ENCODE data around the gene EIF3K. TPM values are rescaled to one million over a fixed set of nuclear protein-coding genes. Genes with fewer than 3 reads are reported as not detected.

EIF3K gene
- total and polyA plus RNA-seq, 2 of the 13 experiments (the other 11 are each of a cell fraction or from before 2014, with no cell fraction given): 179 to 258 TPM

DNA sequence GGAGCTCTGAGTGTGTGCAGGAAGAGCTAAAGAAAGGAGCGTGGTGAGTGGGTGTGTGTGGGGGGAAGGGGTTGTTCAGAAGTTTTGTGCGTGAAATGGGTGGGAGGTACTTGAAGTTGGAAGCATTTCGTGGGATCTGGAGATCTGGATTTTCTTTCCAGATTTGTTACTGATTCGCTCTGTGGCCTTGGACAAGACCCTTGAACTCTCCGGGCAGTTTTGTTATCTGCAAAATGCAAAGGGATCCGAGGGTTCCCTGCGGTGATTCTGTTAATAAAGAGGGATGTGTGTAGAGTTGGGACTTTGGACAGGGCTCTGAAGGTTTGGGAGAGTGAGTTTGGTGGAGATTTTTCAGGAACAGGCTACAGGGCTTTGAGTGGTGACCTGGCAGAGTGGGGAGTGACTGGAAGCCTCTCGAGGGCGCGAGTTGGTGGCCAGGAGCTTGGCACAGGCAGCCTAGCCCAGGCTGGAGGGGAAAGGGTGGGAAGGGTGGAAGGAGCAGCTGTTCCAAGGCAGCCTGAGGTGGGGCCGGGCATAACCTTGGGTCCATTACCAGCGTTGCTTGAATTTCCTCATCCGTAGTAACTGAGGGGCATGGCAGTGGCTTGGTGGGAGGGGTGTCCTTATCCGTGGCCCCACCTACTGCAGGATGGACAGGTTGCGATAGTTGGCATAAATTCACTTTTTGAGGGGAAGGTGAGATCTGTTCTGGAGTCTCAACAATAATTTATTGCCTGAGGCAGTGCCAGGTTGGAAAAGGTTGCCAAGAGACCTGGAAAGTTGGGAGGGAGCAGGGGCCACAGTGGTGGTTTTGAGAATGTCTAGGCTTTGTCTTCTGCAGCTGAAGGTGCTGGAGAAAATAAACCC is 30.6 kb downstream of the EIF3K start (continued):
- TF ChIP-seq, protein P1, sequence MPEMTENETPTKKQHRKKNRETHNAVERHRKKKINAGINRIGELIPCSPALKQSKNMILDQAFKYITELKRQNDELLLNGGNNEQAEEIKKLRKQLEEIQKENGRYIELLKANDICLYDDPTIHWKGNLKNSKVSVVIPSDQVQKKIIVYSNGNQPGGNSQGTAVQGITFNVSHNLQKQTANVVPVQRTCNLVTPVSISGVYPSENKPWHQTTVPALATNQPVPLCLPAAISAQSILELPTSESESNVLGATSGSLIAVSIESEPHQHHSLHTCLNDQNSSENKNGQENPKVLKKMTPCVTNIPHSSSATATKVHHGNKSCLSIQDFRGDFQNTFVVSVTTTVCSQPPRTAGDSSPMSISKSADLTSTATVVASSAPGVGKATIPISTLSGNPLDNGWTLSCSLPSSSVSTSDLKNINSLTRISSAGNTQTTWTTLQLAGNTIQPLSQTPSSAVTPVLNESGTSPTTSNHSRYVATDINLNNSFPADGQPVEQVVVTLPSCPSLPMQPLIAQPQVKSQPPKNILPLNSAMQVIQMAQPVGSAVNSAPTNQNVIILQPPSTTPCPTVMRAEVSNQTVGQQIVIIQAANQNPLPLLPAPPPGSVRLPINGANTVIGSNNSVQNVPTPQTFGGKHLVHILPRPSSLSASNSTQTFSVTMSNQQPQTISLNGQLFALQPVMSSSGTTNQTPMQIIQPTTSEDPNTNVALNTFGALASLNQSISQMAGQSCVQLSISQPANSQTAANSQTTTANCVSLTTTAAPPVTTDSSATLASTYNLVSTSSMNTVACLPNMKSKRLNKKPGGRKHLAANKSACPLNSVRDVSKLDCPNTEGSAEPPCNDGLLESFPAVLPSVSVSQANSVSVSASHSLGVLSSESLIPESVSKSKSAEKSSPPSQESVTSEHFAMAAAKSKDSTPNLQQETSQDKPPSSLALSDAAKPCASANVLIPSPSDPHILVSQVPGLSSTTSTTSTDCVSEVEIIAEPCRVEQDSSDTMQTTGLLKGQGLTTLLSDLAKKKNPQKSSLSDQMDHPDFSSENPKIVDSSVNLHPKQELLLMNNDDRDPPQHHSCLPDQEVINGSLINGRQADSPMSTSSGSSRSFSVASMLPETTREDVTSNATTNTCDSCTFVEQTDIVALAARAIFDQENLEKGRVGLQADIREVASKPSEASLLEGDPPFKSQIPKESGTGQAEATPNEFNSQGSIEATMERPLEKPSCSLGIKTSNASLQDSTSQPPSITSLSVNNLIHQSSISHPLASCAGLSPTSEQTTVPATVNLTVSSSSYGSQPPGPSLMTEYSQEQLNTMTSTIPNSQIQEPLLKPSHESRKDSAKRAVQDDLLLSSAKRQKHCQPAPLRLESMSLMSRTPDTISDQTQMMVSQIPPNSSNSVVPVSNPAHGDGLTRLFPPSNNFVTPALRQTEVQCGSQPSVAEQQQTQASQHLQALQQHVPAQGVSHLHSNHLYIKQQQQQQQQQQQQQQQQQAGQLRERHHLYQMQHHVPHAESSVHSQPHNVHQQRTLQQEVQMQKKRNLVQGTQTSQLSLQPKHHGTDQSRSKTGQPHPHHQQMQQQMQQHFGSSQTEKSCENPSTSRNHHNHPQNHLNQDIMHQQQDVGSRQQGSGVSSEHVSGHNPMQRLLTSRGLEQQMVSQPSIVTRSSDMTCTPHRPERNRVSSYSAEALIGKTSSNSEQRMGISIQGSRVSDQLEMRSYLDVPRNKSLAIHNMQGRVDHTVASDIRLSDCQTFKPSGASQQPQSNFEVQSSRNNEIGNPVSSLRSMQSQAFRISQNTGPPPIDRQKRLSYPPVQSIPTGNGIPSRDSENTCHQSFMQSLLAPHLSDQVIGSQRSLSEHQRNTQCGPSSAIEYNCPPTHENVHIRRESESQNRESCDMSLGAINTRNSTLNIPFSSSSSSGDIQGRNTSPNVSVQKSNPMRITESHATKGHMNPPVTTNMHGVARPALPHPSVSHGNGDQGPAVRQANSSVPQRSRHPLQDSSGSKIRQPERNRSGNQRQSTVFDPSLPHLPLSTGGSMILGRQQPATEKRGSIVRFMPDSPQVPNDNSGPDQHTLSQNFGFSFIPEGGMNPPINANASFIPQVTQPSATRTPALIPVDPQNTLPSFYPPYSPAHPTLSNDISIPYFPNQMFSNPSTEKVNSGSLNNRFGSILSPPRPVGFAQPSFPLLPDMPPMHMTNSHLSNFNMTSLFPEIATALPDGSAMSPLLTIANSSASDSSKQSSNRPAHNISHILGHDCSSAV (CRISPR knock-in tag; IDR thresholded peaks at IDR 0.05; ENCODE audit: borderline replicate concordance): no peak
- TF ChIP-seq, protein P2, sequence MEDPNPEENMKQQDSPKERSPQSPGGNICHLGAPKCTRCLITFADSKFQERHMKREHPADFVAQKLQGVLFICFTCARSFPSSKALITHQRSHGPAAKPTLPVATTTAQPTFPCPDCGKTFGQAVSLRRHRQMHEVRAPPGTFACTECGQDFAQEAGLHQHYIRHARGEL (CRISPR knock-in tag; IDR thresholded peaks at IDR 0.05): no peak
- TF ChIP-seq ZNF20 (CRISPR knock-in tag; IDR thresholded peaks at IDR 0.05) (no peak), ZNF558 (CRISPR knock-in tag; IDR thresholded peaks at IDR 0.05; ENCODE audit: borderline replicate concordance) (peak; percentile 63; the same call in 1 of the 2 replicates), NKX3-1 (CRISPR knock-in tag; IDR thresholded peaks at IDR 0.05) (0 out of 2 replicates have a peak, but pooled peaks have one; percentile 17), ZNF446 (CRISPR knock-in tag; IDR thresholded peaks at IDR 0.05) (no peak), HMG20A (CRISPR knock-in tag; IDR thresholded peaks at IDR 0.05; ENCODE audit: borderline replicate concordance) (peak; percentile 41; the same call in 1 of the 2 replicates), ZFP82 (CRISPR knock-in tag; IDR thresholded peaks at IDR 0.05; ENCODE audit: borderline replicate concordance) (no peak), ARNT (IDR thresholded peaks at IDR 0.05) (no peak)
- TF ChIP-seq, protein P3, sequence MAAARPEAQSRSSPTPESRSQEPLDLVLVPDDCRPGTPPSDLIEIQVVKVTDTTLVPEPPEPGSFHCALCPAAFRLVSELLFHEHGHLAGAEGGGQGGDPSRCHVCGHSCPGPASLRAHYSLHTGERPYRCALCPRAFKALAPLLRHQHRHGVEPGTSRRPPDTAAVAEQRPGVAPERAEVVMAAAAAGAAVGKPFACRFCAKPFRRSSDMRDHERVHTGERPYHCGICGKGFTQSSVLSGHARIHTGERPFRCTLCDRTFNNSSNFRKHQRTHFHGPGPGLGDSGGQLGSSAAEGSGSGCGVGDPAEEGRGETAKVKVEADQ (CRISPR knock-in tag; IDR thresholded peaks at IDR 0.05; ENCODE audit: borderline replicate concordance): no peak; the same call in 1 of the 2 replicates
- TF ChIP-seq, protein P4, sequence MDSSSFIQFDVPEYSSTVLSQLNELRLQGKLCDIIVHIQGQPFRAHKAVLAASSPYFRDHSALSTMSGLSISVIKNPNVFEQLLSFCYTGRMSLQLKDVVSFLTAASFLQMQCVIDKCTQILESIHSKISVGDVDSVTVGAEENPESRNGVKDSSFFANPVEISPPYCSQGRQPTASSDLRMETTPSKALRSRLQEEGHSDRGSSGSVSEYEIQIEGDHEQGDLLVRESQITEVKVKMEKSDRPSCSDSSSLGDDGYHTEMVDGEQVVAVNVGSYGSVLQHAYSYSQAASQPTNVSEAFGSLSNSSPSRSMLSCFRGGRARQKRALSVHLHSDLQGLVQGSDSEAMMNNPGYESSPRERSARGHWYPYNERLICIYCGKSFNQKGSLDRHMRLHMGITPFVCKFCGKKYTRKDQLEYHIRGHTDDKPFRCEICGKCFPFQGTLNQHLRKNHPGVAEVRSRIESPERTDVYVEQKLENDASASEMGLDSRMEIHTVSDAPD (CRISPR knock-in tag; IDR thresholded peaks at IDR 0.05): 0 out of 2 replicates have a peak, but pooled peaks have one; percentile 29
- TF ChIP-seq, protein P5, sequence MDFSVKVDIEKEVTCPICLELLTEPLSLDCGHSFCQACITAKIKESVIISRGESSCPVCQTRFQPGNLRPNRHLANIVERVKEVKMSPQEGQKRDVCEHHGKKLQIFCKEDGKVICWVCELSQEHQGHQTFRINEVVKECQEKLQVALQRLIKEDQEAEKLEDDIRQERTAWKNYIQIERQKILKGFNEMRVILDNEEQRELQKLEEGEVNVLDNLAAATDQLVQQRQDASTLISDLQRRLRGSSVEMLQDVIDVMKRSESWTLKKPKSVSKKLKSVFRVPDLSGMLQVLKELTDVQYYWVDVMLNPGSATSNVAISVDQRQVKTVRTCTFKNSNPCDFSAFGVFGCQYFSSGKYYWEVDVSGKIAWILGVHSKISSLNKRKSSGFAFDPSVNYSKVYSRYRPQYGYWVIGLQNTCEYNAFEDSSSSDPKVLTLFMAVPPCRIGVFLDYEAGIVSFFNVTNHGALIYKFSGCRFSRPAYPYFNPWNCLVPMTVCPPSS (IDR thresholded peaks at IDR 0.05): no peak
- TF ChIP-seq, protein P6, sequence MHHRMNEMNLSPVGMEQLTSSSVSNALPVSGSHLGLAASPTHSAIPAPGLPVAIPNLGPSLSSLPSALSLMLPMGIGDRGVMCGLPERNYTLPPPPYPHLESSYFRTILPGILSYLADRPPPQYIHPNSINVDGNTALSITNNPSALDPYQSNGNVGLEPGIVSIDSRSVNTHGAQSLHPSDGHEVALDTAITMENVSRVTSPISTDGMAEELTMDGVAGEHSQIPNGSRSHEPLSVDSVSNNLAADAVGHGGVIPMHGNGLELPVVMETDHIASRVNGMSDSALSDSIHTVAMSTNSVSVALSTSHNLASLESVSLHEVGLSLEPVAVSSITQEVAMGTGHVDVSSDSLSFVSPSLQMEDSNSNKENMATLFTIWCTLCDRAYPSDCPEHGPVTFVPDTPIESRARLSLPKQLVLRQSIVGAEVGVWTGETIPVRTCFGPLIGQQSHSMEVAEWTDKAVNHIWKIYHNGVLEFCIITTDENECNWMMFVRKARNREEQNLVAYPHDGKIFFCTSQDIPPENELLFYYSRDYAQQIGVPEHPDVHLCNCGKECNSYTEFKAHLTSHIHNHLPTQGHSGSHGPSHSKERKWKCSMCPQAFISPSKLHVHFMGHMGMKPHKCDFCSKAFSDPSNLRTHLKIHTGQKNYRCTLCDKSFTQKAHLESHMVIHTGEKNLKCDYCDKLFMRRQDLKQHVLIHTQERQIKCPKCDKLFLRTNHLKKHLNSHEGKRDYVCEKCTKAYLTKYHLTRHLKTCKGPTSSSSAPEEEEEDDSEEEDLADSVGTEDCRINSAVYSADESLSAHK (CRISPR knock-in tag; IDR thresholded peaks at IDR 0.05; ENCODE audit: borderline replicate concordance): no peak

All from HepG2 (cell line).